NCI-H146 treated with DMSO at 0.1 percent for 48 hours (cell line): ENCODE measurements around the gene ZNF574.

Experiments
- DNase-seq: peaks from one replicate; lab custom pipeline; 2025; ENCODE audit not compliant: unreplicated experiment; lab: John Stamatoyannopoulos, UW

Gene ZNF574

GRCh38 chr19:42122691-42123607 lies 47.0 kb downstream of the ZNF574 start:
- no peak for DNase-seq

DNA sequence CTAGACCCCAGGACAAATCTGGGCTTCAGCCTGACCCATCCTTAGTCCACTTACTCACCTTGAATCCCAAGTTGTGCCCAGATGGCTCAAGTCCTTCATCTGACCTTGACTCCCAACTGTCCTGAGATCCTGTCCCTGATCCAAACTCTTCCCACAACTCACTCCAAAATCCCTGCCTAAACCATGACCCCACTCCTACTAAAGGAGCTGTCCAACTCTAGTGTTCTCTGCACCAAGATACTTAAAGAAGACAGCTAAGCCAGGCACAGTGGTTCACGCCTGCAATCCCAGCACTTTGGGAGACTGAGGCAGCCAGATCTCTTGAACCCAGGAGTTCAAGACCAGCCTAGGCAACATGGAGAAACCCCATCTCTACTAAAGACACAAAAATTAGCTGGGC lies 47.8 kb downstream of the ZNF574 start:
- no peak for DNase-seq

DNA sequence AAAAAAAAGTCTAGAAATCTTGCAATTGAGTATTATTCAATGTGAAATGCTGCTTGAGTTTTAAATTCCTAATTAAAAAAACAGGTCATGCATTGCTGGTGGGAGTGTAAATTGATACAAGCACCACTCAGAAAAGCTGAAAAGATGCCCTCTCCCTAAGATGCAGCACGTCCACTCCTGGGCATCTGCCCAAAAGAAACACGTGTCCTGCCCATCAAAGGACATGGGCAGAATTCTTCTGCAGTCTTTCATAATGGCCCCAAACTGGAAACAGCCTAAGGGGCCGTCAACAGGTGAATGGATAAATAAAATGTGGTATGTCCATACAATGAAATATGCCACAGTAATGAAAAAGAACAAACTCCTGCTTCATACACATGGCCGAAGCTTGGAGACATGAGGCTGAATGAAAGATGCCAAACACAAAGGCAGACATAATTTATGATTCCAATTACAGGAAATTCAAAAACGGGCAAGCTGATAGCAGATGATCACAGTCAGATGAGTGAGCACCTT lies 48.5 kb downstream of the ZNF574 start:
- no peak for DNase-seq

DNA sequence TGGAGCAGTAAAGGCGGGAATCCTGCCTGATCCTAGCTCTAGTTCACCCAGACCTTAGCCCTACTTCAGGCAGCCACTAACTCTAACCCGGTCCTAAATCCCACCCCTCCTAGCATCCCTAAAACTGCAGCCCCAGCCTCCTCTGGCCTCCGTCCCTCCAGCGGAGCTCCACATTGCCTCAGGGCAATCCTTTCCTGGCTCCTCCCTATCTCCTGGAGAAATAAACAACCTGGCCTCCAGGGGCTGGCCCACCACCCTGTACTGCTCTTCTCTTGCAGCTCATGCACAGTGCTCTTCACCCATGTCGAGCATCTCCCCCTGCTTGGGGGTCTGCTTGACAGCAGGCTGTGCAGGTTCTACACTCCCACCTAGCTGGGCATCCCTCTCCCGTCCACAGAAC lies 49.6 kb downstream of the ZNF574 start:
- no peak for DNase-seq

- no peak for DNase-seq
Observed at GRCh38 chr19:42126574-42126973, 50.6 kb downstream of the ZNF574 start.

GRCh38 chr19:42129399-42130253 lies 53.7 kb downstream of the ZNF574 start:
- DNase-seq: no peak

GRCh38 chr19:42130254-42130573 lies 54.2 kb downstream of the ZNF574 start:
- no peak for DNase-seq
